ENCODE results near the gene THBS4.
A peak's percentile ranks its signal among the peaks of the same experiment; 100 is the strongest.

Gene THBS4

DNA sequence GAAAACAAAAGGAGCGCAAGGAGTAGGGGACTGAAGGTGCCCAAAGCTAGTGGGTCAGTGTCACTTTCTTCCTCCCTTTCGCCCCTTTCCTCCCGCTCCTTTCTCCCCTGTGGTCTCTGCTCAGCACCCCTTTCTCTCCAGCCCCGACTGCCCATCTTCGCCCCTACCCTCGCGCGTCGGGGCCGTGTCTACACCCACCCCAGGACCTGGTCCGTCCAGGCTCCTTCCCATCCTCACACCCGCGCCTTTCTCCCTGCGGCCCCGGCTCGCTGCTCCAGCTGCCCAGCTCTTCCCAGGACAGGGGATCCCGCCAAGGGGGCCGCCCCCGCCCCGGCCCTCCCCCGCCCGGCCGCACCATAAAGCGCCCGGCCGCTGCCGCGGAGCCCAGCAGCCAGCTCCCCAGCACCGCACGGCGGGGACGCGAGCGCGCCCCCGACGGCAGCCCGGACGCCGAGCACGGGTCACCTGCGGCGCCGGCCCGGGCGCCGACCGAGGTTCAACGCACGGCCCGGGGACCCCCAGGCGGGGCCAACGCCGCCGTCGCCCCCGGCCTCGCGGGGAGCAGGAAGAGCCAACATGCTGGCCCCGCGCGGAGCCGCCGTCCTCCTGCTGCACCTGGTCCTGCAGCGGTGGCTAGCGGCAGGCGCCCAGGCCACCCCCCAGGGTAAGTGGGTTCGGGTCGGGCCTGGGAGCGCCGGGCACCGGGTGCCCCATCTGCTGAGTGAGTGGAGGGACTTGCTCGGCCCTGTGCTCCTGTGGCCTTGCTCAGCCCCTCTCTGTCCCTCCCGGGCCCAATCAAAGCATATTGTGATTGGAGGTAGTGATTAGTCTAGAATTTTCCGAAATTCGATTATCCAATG is at the start of gene THBS4:
TSS of gene THBS4 (plus strand) at position 387 of the 860 bp plus-strand sequence. CDS start at position 577, 190 bp downstream.
- peak; percentile 17 for DNase-seq

DNA sequence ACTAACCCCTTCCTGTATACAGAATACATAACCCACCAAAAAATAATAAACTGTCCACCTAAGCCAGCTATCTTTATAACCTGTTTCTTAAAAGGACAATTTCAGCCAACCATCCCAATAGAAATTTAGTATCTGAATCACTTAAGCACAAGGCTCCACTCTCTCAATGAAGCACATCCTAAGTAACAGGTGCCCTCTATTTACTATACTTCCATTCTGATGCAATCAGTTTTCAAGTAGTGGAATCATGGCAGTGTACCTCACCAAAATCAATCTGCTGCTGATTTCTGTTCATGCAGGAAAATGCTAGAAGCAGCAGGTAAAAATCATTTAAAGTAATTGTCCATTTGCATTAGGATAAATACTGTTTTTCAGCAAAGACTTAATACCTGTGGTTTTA is 48.9 kb upstream of the THBS4 start:
- DNase-seq = no peak

DNA sequence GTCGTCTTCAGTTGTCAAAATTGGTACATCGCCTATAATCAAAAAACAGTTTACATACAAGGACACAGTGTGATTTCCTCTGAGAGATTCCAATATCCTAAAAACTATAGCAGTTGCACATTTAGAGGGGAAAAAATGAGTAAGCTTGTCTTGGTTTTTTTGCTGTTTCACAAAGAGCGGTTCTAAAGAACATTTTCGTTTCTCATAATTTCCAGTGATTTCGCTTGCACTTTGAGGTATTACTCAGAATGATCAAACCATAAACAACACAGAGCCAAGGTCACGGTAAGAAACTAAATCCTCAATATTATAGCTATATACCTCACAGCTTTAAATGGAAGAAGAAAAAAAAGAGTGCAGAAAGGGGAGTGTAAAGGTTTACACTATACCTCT is 44.9 kb upstream of the THBS4 start:
- peak; percentile 89 for DNase-seq

DNA sequence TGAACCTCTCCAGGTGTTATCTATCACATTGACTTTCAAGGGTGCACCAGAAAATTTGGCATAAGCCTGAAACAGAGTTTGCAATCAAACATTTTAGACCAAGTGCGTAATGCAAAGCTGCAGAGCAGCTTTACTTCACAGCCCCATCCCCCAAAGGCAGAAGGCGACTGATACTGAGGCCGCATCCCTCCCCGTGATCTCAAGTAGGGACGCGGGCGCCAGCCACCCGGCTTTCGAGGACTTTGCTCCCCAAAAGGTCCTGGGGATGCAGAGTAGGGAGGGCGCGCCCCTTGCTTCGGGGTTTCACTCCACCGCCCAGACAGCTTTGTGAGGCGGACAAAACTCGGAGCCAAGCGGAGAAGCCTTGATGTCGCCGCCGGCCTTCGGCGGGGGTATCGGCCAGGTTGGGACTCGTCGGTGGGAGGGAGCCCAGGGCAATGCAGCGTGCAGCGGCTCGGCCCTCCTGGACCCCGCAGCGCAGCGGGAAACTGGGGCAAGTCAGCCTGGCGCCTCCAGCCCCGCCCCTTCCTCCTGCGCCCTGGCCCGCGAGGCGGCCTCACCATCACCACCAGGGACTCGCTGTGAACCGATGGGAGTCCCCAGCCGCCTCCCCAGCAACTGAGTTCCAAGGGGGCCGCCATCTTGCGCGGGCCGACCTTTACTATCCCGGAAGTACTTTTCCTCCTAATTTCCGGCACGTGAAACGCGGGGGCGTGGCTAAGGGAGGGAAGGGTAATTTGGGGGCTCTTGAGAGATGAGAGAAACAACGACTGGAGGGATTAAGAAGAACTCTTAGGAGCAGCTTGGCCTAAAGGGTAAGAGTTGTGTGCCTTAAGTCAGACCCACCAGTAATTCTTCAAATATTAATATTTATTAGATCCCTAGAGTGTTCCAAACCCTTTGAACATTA is 44.3 kb upstream of the THBS4 start, which contains the start of gene MTX3:
TSS of gene MTX3 (minus strand) at position 665 of the 910 bp plus-strand sequence. CDS start at position 641, 24 bp downstream.
- DNase-seq = peak; percentile 94

DNA sequence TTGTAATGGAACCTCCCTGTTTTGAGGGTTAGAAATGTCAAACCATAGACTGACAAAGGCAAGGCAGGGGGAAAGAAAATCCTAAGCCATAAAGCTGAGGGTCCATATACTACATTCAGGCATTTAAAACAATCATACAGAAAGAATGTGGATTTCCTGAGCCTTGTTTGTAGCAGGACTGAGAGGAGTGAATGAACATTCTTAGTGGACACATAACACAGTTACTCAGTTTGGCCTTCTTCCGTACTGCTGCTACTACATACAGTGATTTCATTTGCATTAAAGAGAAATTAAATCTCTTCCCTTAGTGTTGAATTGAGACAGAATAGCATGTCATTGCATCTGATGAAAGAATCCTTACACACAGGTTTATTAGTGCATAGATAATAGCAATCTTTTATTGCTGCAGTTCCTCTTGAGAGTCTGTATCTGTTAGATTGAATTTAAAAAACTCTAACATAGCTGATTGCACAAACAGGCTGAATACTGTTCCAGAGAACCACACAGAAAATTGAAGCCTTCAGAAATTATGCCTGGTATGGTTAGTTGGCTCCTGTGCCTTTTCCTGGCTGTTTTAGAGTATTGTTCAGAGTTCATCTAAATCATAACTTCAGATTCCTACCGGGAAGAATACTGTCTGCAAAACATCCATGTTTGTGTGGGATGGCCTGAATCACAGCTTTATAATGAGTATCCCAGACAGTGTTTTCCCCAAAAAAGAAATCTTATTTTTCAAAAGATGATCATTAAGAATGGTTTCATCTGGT is 42.1 kb upstream of the THBS4 start:
- DNase-seq = no peak

DNA sequence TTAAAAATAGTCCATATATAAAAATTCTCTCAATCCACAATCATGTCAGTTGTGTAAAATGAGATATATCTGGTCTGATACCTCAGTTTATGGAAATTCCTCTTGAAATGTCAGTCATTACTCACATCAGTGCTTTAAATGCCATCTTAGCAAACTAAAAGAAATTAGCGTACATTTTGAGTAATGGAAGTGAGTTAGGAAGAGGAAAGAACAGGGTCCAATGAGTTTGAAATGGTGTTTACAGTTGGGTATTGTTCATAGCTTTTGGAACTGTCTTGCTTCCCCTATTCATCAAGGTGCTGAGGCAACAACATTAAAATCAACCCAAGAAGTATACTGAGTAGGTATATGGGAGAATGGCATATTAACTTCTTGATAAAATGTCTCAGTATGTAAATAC is 35.4 kb upstream of the THBS4 start:
- DNase-seq = no peak

DNA sequence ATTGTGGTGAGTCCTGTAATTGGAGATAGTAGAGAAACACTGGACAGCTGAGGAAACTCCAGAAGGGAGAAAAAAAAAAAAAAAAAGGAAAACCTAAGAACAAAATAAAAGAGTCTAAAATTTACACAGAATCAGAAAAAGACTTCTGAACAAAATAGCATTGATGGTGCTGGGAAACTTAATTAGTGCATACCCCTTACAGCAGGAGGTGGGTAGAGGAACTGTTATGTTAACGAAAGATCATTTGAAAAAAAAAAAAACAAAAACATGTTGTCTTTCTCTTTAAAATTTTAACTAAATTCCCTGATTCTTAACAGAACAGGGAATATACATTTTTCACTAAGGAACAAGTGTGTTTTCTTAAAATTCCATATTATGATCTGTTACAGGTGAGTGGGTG is 32.5 kb upstream of the THBS4 start:
- no peak for DNase-seq

DNA sequence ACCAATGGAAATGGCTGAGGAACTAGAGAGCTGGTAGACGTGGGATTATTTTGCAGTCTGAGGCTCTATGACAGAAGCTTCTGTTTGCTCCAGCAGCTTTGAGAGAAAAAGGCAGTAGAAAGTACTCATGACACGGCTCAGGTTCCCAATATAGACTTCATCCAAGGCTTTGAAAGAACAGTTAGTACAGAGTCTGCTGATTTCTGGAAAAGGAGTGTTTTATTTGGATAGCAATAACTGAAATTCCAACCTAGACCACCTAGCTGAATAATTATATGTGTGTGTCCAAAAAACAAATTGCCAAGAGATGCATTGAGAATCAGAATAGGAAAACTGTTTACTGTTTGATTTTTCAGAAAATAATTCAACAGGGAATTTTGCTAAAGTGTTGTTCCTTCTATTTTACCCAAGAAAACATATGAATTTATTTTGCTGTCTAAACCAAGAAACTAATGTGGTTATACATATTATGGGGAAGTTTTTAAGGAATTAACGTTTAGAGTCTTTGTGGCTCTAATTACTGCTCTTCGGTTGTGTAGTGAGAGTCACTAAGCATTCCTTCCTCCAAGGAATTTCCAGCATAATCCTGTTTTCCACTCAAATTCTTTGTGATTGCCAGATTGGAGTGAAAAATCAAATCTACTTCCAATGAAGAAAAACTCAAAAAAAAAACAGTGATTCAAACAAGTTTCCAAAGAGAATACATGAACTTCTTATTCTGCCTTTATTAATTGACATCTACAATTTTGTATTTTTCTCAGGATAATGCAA is 26.0 kb upstream of the THBS4 start:
- no peak for DNase-seq

DNA sequence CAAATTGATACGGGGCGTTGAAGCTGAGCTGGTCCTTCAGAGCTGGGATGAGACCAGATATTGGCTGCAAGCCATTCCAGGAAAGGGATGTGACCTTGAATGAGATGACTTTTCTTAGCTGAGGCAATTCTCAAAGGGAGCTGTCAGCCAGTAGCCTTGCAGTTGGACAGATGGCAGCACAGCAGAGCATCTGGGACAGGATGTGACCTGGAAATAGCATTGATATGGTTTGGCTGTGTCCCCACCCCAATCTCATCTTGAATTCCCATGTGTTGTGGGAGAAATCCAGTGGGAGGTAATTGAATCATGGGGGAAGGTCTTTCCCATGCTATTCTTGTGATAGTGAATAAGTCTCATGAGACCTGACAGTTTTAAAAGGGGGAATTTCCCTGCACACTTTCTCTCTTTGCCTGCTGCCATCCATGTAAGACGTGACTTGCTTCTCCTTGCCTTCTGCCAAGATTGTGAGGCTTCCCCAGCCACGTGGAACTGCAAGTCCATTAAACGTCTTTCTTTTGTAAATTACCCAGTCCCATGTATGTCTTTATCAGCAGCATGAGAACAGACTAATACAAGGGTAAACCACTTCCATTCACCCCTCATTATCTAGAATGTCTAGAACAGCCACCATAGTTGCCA is 24.3 kb upstream of the THBS4 start:
- DNase-seq = no peak

DNA sequence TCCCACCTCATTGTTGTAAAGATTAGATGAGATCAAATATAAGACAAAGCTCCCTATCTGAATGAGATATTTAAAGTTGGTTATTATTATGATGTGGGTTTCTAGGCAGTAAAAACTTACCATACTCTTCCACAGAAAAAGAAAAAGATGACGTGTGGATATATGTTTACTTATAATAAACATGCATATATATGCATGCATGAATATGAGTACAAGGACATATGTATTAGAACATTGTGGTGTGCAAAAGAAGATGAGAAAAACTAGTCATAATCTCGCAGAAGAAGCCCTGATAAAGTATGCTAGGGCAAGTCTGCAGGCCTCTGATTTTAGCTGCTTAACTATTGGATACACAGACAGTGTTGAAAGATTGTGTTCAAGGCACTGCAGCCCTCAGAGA is 10.1 kb upstream of the THBS4 start:
- no peak for DNase-seq

DNA sequence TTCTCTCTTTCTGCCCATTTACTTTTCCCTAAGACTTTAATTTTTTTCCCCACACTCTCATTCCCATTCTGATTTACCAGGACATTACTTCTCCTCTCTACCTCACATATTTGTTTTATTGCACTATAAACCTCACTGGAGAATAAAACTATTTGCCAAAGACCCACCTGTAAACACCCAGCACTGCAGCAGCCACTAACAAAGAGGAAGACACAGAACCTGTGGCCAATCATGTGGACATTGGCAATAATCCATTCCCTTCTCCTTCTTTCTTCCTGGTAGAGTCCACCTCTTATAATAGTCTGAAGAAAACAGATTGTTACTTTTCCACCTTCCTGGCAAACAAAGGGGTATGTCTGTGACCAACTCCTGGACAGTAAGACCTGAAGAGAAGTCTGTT is 8.3 kb upstream of the THBS4 start:
- no peak for DNase-seq

DNA sequence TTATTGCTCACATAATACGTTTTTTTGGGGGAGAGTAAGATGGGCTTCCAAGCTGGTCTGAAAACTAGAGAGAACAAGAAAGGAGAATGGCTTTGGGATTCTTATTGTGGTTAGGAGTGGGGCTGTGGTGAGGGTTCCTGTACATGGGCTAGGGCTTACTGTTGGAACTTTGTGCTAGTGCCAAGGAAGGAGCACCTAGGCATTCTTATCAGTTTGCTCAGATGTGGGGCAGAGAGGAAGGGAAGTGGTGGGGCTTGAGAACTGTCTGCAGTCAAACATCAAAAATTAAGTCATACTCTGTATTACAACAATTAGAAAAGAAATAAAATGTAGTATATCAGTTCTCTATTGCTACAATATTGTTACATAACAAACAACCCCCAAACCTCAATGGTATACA is 4.0 kb upstream of the THBS4 start:
- DNase-seq = no peak

DNA sequence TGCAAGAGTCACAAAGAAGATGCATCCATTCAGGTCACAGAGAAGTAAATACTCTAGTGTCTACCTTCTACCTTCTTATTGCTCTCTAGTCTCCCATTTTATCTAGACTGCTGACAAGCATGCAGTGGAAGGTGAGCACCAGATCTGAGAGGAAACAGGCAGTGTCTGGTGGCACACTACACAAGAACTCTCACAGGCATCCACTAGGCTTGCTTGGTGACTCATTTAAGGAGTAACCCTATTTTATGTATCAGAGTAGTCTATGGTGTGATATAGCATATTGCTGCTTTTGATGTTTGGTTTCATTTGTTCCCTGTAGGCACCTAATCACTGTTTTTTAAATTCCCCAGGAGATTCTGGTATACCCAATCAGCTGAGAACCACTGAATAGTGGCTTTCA is 1.6 kb upstream of the THBS4 start:
- DNase-seq = peak; percentile 83

DNA sequence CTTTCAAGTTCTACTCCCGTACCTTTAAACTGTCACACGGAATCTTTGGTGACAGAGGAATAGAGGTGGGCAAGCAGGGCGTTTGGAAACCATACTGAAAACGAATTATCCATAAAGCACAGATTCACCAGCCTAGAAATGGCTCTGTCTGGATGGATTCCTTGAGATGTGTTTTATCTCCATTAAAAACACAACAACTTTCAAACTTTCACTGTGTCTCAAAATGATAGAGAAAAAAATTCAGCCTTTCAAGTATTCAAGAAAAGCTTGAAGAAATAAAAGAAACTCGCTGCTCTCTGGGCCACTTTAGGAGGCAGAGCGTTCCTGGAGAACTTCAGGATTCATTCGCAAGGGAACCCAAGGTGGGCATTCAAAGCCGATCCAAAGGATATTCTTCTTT is 589 bp upstream of the THBS4 start:
- DNase-seq = no peak

DNA sequence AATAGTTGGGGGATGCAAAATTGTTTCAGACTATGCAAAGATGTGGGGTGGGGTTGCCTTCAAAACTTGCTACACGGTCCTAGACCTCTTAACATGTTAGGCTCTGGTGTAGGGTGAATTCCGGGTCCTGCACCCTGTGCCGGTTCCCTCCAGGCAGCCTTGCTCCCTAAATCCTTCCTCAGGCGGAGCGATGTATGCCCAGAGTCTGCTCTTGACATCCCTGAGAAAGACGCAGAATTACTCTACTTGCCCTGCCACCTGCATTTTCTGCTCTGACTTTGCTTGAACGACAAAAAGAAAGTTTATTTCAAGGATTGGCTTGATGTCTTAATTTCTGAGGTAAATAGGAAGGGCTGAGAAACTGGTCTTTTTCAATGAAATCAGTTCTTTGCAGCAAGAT is 691 bp downstream of the THBS4 start:
- DNase-seq = no peak

DNA sequence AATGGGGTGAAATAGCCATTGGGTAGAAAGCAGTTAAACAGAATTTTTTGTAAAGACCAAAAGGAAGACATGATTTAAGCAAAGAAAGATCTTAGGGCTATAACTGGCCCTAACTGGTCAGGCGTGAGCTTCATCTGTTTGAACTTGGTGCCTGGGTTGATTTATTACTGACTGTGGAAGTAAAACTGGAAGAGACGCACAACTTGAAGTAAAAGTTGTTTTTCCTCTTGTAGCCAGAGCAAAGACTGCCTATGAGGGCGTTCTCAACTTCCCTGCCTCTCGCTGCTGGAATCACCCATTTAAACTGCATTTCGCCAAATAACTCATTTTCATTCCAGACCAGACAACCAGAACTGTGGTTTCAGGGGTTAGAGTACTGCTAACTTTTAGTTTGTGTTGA is 1.5 kb downstream of the THBS4 start:
- no peak for DNase-seq

DNA sequence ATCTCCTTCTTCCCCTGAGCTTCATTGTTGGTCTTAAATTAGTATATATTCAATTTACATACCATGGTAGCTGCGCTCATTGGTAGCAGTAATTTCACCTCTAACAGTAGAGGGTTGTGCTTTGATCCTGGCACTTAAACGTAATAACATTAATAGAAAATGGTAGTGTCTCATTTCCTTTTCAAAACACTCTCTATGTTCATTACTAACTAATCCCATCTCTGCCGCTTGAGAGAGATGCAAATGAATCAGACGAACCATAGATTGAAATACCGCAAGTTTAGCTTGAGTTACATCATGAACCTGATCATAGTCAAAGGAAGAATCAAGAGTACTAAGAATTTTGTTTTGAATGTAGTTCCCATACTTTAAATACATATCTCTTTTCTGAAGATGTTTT is 2.2 kb downstream of the THBS4 start:
- peak; percentile 75 for DNase-seq

DNA sequence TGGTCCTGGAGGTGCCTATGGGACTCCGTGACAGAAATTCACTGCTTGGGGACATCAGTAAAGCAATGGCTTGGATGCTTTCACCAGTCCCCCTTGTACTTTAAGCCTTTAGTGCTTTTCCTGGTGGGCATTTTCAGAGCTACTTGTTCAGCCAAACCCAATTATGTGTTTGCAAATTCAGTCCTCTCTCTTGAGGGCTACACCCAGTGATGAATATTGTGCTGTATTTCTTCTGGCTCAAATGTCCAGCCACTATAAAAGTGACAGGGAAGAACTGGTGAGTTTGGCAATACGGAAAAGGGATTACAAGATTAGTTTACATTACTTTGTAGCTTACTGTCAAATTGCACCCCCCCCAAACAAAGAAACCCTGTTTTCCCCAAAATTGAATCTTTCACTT is 4.5 kb downstream of the THBS4 start:
- no peak for DNase-seq

DNA sequence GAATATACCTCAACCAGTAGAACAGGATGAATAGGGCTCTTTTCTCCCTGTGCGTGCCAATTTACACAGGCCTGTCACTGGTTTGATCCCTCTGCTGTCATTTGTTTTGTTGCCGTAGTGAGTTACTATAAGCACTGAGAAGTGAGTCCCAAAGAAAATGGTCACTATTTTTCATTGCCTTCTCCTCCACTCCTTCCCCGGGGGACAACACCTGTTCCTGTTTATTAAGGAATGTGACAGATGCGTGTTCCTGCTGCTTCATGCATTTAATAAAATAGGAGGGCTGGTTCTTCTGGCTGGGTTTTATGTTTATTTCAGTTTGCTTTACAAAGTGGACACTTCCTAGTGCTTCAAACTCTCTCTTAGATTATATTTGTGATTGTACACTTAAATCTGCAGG is 6.4 kb downstream of the THBS4 start:
- no peak for DNase-seq

DNA sequence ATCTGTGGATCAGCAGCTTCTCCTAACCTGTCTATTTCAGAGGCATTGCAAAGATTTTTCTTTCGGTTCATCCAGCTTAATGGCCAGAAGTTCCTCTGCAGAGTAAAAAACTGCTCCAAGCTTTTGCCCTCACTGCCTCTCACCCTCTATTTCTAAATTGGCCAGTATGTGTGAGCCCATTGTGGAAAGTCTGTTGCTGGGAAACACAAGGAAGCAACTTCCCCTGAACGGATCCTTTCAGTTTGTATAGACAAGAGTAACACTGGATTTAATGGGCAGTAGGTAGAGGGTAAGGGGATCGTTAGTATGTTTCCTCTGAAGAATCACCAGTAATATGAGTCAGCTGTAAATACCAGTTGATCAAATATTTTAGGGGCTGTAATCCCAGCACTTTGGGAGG is 7.2 kb downstream of the THBS4 start:
- no peak for DNase-seq

DNA sequence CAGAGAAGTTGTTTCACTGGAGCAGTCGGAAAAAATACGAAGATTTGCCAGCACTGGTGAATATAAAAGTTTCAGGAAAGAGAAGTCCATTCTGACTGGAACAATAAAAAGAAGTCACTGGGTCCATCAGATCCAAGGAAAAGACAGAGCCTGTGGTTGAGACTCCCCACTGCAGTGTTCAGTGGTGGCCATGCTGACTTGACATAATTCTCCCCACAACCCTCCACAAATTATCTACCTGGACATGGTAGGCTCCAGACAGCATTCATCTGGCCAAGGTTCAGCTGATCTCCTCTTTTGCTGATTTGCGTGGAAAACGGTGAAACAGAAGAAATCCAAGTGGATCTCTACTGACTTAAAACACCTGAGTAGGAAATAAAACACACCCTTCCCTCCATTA is 8.0 kb downstream of the THBS4 start:
- no peak for DNase-seq
